ENCODE measurements around the gene C2orf42.
"Not testable (repeated sequence)": the region's sequence is repeated elsewhere in the genome, so short reads cannot be mapped to it uniquely, and the experiment has no call there.

The C2orf42 gene

GRCh38 chr2:70190418-70191243 lies at the start of gene C2orf42:
Gene C2orf42 (minus strand): TSS chr2:70191019. CDS start chr2:70181985, 9,034 bp downstream.
- peak; percentile 95 for DNase-seq

GRCh38 chr2:70240599-70240998 lies 49.8 kb upstream of the C2orf42 start:
- no peak for DNase-seq

- DNase-seq: no peak
Measured at GRCh38 chr2:70233926-70234325, 43.1 kb upstream of the C2orf42 start.

- no peak for DNase-seq
Measured at GRCh38 chr2:70226781-70227180, 36.0 kb upstream of the C2orf42 start.

- DNase-seq: not testable (repeated sequence)
Measured at GRCh38 chr2:70223305-70223704, 32.5 kb upstream of the C2orf42 start.

- no peak for DNase-seq
Measured at GRCh38 chr2:70214953-70215549, 24.2 kb upstream of the C2orf42 start.

GRCh38 chr2:70214365-70214764 lies 23.5 kb upstream of the C2orf42 start:
- DNase-seq: no peak

GRCh38 chr2:70212298-70212932 lies 21.6 kb upstream of the C2orf42 start:
- DNase-seq: peak; percentile 29

GRCh38 chr2:70211595-70211994 lies 20.8 kb upstream of the C2orf42 start:
- DNase-seq: no peak

GRCh38 chr2:70204452-70204851 lies 13.6 kb upstream of the C2orf42 start:
- DNase-seq: no peak

GRCh38 chr2:70203086-70203485 lies 12.3 kb upstream of the C2orf42 start:
- DNase-seq: peak; percentile 3

GRCh38 chr2:70202236-70202806 lies 11.5 kb upstream of the C2orf42 start:
- DNase-seq: peak; percentile 67

- DNase-seq: no peak
Measured at GRCh38 chr2:70201831-70202230, 11.0 kb upstream of the C2orf42 start.

- no peak for DNase-seq
Measured at GRCh38 chr2:70201225-70201768, 10.5 kb upstream of the C2orf42 start.

GRCh38 chr2:70199320-70199864 lies 8.6 kb upstream of the C2orf42 start:
- DNase-seq: peak; percentile 5

- no peak for DNase-seq
Measured at GRCh38 chr2:70192516-70192915, 1.7 kb upstream of the C2orf42 start.

GRCh38 chr2:70191244-70191735 lies 471 bp upstream of the C2orf42 start:
- DNase-seq: no peak

- DNase-seq: no peak
Measured at GRCh38 chr2:70188460-70188859, 2.4 kb downstream of the C2orf42 start.

GRCh38 chr2:70187170-70187569 lies 3.6 kb downstream of the C2orf42 start:
- DNase-seq: not testable (repeated sequence)

GRCh38 chr2:70182689-70183088 lies 8.1 kb downstream of the C2orf42 start:
- DNase-seq: no peak

GRCh38 chr2:70181363-70181956 lies 9.4 kb downstream of the C2orf42 start:
- DNase-seq: no peak

- DNase-seq: no peak
Measured at GRCh38 chr2:70173520-70173919, 17.3 kb downstream of the C2orf42 start.

All from NCI-H69 (cell line).